IMR-90 (cell line): ENCODE measurements around the gene ZBTB14. TPM values are rescaled to one million over a fixed set of nuclear protein-coding genes. Genes with fewer than 3 reads are reported as not detected.

Experiments
- ATAC-seq: fragments of 200-7000 bp; cut with Tn5 transposase; 2 replicates; pipeline ENCODE4 v1.9.1; 2020; ENCODE audit warnings: low read depth, mild to moderate bottlenecking, moderate library complexity
- BruUV-seq: library from RNA; stranded (reverse); fragments of 400-500 nt; replicated peaks from 2 replicates; lab custom pipeline; 2021; lab: Mats Ljungman, UMichigan
- CTCF ChIA-PET: fragments of 300-600 bp; formaldehyde crosslinking; extraction: SDS; loops from one replicate; lab custom pipeline; 2021; ENCODE audit warnings: antibody characterized with exemption; lab: Yijun Ruan, JAX
- POLR2A ChIA-PET: fragments of 300-600 bp; sonication (Branson Sonifier 250); formaldehyde crosslinking; loops from one replicate; lab custom pipeline; 2022; ENCODE audit warnings: antibody characterized with exemption; ENCODE audit not compliant: unreplicated experiment; lab: Charles Lee
- DNase-seq: peaks from one replicate; pipeline ENCODE4 v3.0.0; 2013
- H2AFZ ChIP-seq: replicated peaks from 2 replicates; pipeline ENCODE3; 2013; ENCODE audit warnings: low read length, mild to moderate bottlenecking; ENCODE audit not compliant: poor library complexity
- H2AK5ac ChIP-seq: 2 replicates; pipeline ENCODE4 v1.6.1; 2013; ENCODE audit warnings: low read depth, low read length, inconsistent platforms
- H2AK9ac ChIP-seq: replicated peaks from 2 replicates; pipeline ENCODE3; 2013; ENCODE audit warnings: mild to moderate bottlenecking, low read depth, low read length, moderate library complexity; ENCODE audit not compliant: poor library complexity
- H2BK120ac ChIP-seq: 2 replicates; pipeline ENCODE4 v1.6.1; 2013; ENCODE audit warnings: low read depth, low read length, inconsistent platforms
- H2BK15ac ChIP-seq: 3 replicates; pipeline ENCODE4 v1.6.1; 2013; ENCODE audit warnings: low read depth, low read length, inconsistent platforms
- H2BK20ac ChIP-seq: 2 replicates; pipeline ENCODE4 v1.6.1; 2013; ENCODE audit warnings: low read depth, mild to moderate bottlenecking, inconsistent platforms, low read length, moderate library complexity
- H2BK5ac ChIP-seq: 2 replicates; pipeline ENCODE4 v1.6.1; 2013; ENCODE audit warnings: mild to moderate bottlenecking, low read depth, low read length, inconsistent platforms; ENCODE audit not compliant: poor library complexity, severe bottlenecking
- H3K14ac ChIP-seq: replicated peaks from 2 replicates; pipeline ENCODE4 v1.6.1; 2013; ENCODE audit warnings: low read depth, low read length, inconsistent platforms
- H3K18ac ChIP-seq: 2 replicates; pipeline ENCODE4 v1.6.1; 2013; ENCODE audit warnings: low read depth, low read length, control low read depth
- H3K23ac ChIP-seq: 2 replicates; pipeline ENCODE4 v1.6.1; 2013; ENCODE audit warnings: low read depth, low read length, inconsistent platforms
- H3K27ac ChIP-seq: 2 replicates; pipeline ENCODE4 v1.5.1; 2013; ENCODE audit warnings: mild to moderate bottlenecking, control low read depth, low read length; ENCODE audit not compliant: insufficient read depth
- H3K27me3 ChIP-seq: 2 replicates; pipeline ENCODE4 v1.6.1; 2013; ENCODE audit warnings: low read length; ENCODE audit not compliant: control insufficient read depth, insufficient read depth
- H3K36me3 ChIP-seq: 2 replicates; pipeline ENCODE4 v1.6.1; 2013; ENCODE audit warnings: low read length, mixed read lengths; ENCODE audit not compliant: control insufficient read depth, insufficient read depth
- H3K4ac ChIP-seq: 2 replicates; pipeline ENCODE4 v1.6.1; 2013; ENCODE audit warnings: low read depth, low read length, inconsistent platforms
- H3K4me1 ChIP-seq: 2 replicates; pipeline ENCODE4 v1.6.1; 2013; ENCODE audit warnings: low read length, mixed read lengths; ENCODE audit not compliant: control insufficient read depth, insufficient read depth
- H3K4me2 ChIP-seq: 2 replicates; pipeline ENCODE4 v1.6.1; 2013; ENCODE audit warnings: low read depth, mild to moderate bottlenecking, control low read depth, low read length, moderate library complexity
- H3K4me3 ChIP-seq: 2 replicates; pipeline ENCODE4 v1.5.1; 2013; ENCODE audit warnings: low read depth, mild to moderate bottlenecking, control low read depth, low read length, moderate library complexity; ENCODE audit not compliant: insufficient read depth
- H3K56ac ChIP-seq: 2 replicates; pipeline ENCODE4 v1.6.1; 2013; ENCODE audit warnings: low read length, inconsistent platforms; ENCODE audit not compliant: insufficient read depth; ENCODE audit errors: extremely low read depth
- H3K79me1 ChIP-seq, 2 experiments: 2 replicates each; pipeline ENCODE4 v1.6.1; 2013; ENCODE audit warnings: low read length in 2 of 2, inconsistent platforms in 1 of 2, low read depth in 1 of 2
- H3K9ac ChIP-seq: 2 replicates; pipeline ENCODE4 v1.6.1; 2013; ENCODE audit warnings: low read depth, low read length, control low read depth
- H3K9me1 ChIP-seq: 2 replicates; pipeline ENCODE4 v1.6.1; 2013; ENCODE audit warnings: low read length, inconsistent platforms; ENCODE audit not compliant: insufficient read depth
- H3K9me3 ChIP-seq: 2 replicates; pipeline ENCODE4 v1.6.1; 2013; ENCODE audit warnings: low read length; ENCODE audit not compliant: control insufficient read depth, insufficient read depth
- H4K20me1 ChIP-seq: 2 replicates; pipeline ENCODE4 v1.6.1; 2013; ENCODE audit warnings: low read length, inconsistent platforms; ENCODE audit not compliant: insufficient read depth
- H4K5ac ChIP-seq: 2 replicates; pipeline ENCODE4 v1.6.1; 2013; ENCODE audit warnings: mild to moderate bottlenecking, low read depth, low read length, control low read depth
- H4K8ac ChIP-seq, 2 experiments: 2 replicates each; pipeline ENCODE4 v1.6.1; 2013; ENCODE audit warnings: low read depth in 2 of 2, low read length in 2 of 2, control low read depth in 1 of 2, inconsistent platforms in 1 of 2
- H4K91ac ChIP-seq: 2 replicates; pipeline ENCODE4 v1.6.1; 2013; ENCODE audit warnings: low read depth, low read length, inconsistent platforms; ENCODE audit not compliant: insufficient read depth
- CTCF ChIP-seq: conservative IDR thresholded peaks from 2 replicates; pipeline ENCODE4 v1.5.1; 2012; ENCODE audit warnings: mild to moderate bottlenecking, low read depth, low read length, improper control_type of control experiment
- FOS ChIP-seq: fragments of 150-350 bp; IDR thresholded peaks from 2 replicates; pipeline ENCODE4 v1.6.1; 2016; ENCODE audit warnings: low read depth, low read length
- MAZ ChIP-seq: IDR thresholded peaks from 2 replicates; pipeline ENCODE4 v1.6.1; 2012; ENCODE audit warnings: low read depth, mild to moderate bottlenecking, low read length, improper control_type of control experiment, moderate library complexity, borderline replicate concordance
- MXI1 ChIP-seq: IDR thresholded peaks from 2 replicates; pipeline ENCODE4 v1.6.1; 2012; ENCODE audit warnings: low read depth, mild to moderate bottlenecking, low read length, moderate library complexity, borderline replicate concordance
- POLR2A ChIP-seq: IDR thresholded peaks from 2 replicates; pipeline ENCODE4 v1.6.1; 2012; ENCODE audit warnings: mild to moderate bottlenecking, low read depth, low read length
- RAD21 ChIP-seq: IDR thresholded peaks from 2 replicates; pipeline ENCODE4 v1.6.1; 2012; ENCODE audit warnings: low read length, improper control_type of control experiment
- USF2 ChIP-seq: fragments of 150-350 bp; IDR thresholded peaks from 2 replicates; pipeline ENCODE4 v1.6.1; 2017; ENCODE audit warnings: mild to moderate bottlenecking, antibody characterized with exemption, low read length, low read depth
- WGBS, 2 experiments: methylation state at CpG; one replicate each; pipeline versions ENCODE4 v1.1.5 to v1.1.7; 2013; ENCODE audit warnings: missing lambda C conversion rate in 2 of 2; ENCODE audit not compliant: insufficient read length in 1 of 2; ENCODE audit errors: extremely low coverage in 2 of 2; 5-methylcytosine and 5-hydroxymethylcytosine counted together
- dilution Hi-C: fragments of 300-500 bp; cut with HindIII; formaldehyde crosslinking; loops from one replicate; pipeline ENCODE4 v1.14.3; 2018; ENCODE audit warnings: low sequenced_read_pairs; ENCODE audit not compliant: unreplicated experiment
- in situ Hi-C: fragments of 300-500 bp; cut with MboI; formaldehyde crosslinking; loops from 3 replicates; pipeline ENCODE4 v1.14.3; 2019; ENCODE audit warnings: low sequenced_read_pairs, inconsistent platforms, mixed read lengths
- intact Hi-C: fragments of 100-400 bp; cut with micrococcal nuclease; formaldehyde crosslinking; loops from 2 replicates; pipeline ENCODE4 v1.10.0; 2022
- polyA plus RNA-seq, 3 experiments: library from polyadenylated mRNA; depleted of rRNA; stranded (reverse); fragments of >200 nt; gene quantifications; 2 replicates each; pipeline ENCODE4 v1.2.3, GENCODE V29; 2012; ENCODE audit warnings: low replicate concordance in 1 of 3
- total RNA-seq: library from RNA; depleted of rRNA; stranded (reverse); fragments of >200 nt; gene quantifications from 2 replicates; pipeline ENCODE4 v1.2.3, GENCODE V29; 2012

Gene ZBTB14
- total and polyA plus RNA-seq, 2 of the 4 experiments (the other 2 are of a cell fraction), result 5.8 to 9.1 TPM

GRCh38 chr18:5304232-5304631, 8.7 kb upstream of the ZBTB14 start:
- Histone ChIP-seq H3K27me3 (peaks cover 6% of the 10 kb centered on the region; the same call in 1 of the 2 replicates), H4K5ac (no peak overlapping the region), H4K8ac (no peak overlapping the region), H3K9me3 (no peaks in the 10 kb centered on the region), H3K4me2 (no peak overlapping the region), H3K9me1 (no peaks in the 10 kb centered on the region), H3K56ac (no peak overlapping the region), H4K91ac (no peak overlapping the region), H3K18ac (no peak overlapping the region), H2BK120ac (no peak overlapping the region), H2BK15ac (no peak overlapping the region), H3K4me1 (no peaks in the 10 kb centered on the region), H3K79me1 (no peaks in the 10 kb centered on the region), H2AK5ac (no peak overlapping the region), H2BK20ac (no peak overlapping the region), H4K20me1 (no peaks in the 10 kb centered on the region), H2BK5ac (no peak overlapping the region), H3K14ac (no peak overlapping the region), H2AFZ (no peak overlapping the region), H3K36me3 (no peaks in the 10 kb centered on the region), H3K9ac (no peak overlapping the region), H3K23ac (no peak overlapping the region), H3K27ac (no peak overlapping the region), H3K4me3 (no peak overlapping the region), H3K4ac (no peak overlapping the region), H2AK9ac (no peak overlapping the region)
- TF ChIP-seq RAD21 (no peak), CTCF (no peak), MXI1 (no peak), POLR2A (no peak), USF2 (no peak), FOS (no peak), MAZ (no peak)
- DNase-seq, result no peak
- in situ Hi-C loops, result no loop called here
- ATAC-seq, result no peak
- POLR2A ChIA-PET, result no interaction called here
- dilution Hi-C loops, result no loop called here
- WGBS, 2 experiments, result no CpG with 5 or more reads among the region's 1 CpG
- CTCF ChIA-PET, result no interaction called here
- intact Hi-C loops, result no loop called here
- BruUV-seq, result no TSS peak
